Loucy (cell line): ENCODE results near the gene SGMS1.

Experiments used
- CTCF ChIP-seq: fragments of 200-600 bp; sonication (generic); conservative IDR thresholded peaks from 2 replicates; pipeline ENCODE4 v1.5.1; 2014; ENCODE audit warnings: mild to moderate bottlenecking, antibody characterized with exemption, low read length
- EZH2phosphoT487 ChIP-seq: fragments of 200-600 bp; IDR thresholded peaks from 2 replicates; pipeline ENCODE4 v1.6.1; 2018; ENCODE audit warnings: antibody characterized with exemption, mild to moderate bottlenecking, moderate library complexity, borderline replicate concordance

GRCh38 chr10:50382576-50383023 lies 241.2 kb downstream of the SGMS1 start:
- no peak for TF ChIP-seq CTCF
- TF ChIP-seq EZH2phosphoT487: no peak
